NCI-H82 treated with DMSO at 0.1 percent for 48 hours (cell line): ENCODE results near the gene TSPAN14.

Source experiments
- DNase-seq: peaks from one replicate; lab custom pipeline; 2025; ENCODE audit not compliant: unreplicated experiment; lab: John Stamatoyannopoulos, UW

Gene TSPAN14

GRCh38 chr10:80486785-80487420, 32.8 kb downstream of the TSPAN14 start:
- no peak for DNase-seq

GRCh38 chr10:80487421-80487785, 33.3 kb downstream of the TSPAN14 start:
- DNase-seq = no peak

GRCh38 chr10:80487791-80488538, 33.9 kb downstream of the TSPAN14 start:
- DNase-seq = no peak

GRCh38 chr10:80488539-80489066, 34.5 kb downstream of the TSPAN14 start:
- DNase-seq = no peak

GRCh38 chr10:80489371-80490112, 35.4 kb downstream of the TSPAN14 start:
- DNase-seq = no peak

GRCh38 chr10:80491251-80492102, 37.4 kb downstream of the TSPAN14 start:
- no peak for DNase-seq

- DNase-seq = no peak
These were observed 38.9 kb downstream of the TSPAN14 start for GRCh38 chr10:80492848-80493521.

GRCh38 chr10:80493522-80494051, 39.5 kb downstream of the TSPAN14 start:
- no peak for DNase-seq

- no peak for DNase-seq
These were observed 42.6 kb downstream of the TSPAN14 start for GRCh38 chr10:80496555-80497172.

- no peak for DNase-seq
These were observed 43.3 kb downstream of the TSPAN14 start for GRCh38 chr10:80497187-80498077.

GRCh38 chr10:80498078-80498832, 44.1 kb downstream of the TSPAN14 start:
- no peak for DNase-seq

GRCh38 chr10:80498833-80499741, 45.0 kb downstream of the TSPAN14 start:
- DNase-seq = no peak

- no peak for DNase-seq
These were observed 46.7 kb downstream of the TSPAN14 start for GRCh38 chr10:80500572-80501380.

GRCh38 chr10:80501381-80501912, 47.3 kb downstream of the TSPAN14 start:
- no peak for DNase-seq

- DNase-seq = no peak
These were observed 47.9 kb downstream of the TSPAN14 start for GRCh38 chr10:80501913-80502521.
